AG04449 (cell line): Measurements from ENCODE around the gene ACTL10.

Experiments used
- CTCF ChIA-PET: fragments of 350-600 bp; formaldehyde crosslinking; extraction: SDS; loops from one replicate; lab custom pipeline; 2021; ENCODE audit warnings: antibody characterized with exemption; lab: Yijun Ruan, JAX
- POLR2A ChIA-PET: fragments of 400-600, 350-600 bp; formaldehyde crosslinking; extraction: SDS; loops from one replicate; lab custom pipeline; 2020; ENCODE audit warnings: antibody characterized with exemption, inconsistent platforms; lab: Yijun Ruan, JAX
- DNase-seq: peaks from one replicate; pipeline ENCODE4 v3.0.0-alpha.2; 2010; ENCODE audit warnings: low read depth, low spot score
- H3K4me3 ChIP-seq: 2 replicates; pipeline ENCODE4 v1.5.1; 2011; ENCODE audit warnings: low read depth, mild to moderate bottlenecking, control low read depth, low read length
- TF ChIP-seq, protein P1 (sequence below): IDR thresholded peaks from one replicate; pipeline ENCODE4 v1.5.1; 2011; ENCODE audit warnings: mild to moderate bottlenecking, moderate library complexity, low read length, control low read depth, inconsistent platforms; ENCODE audit not compliant: insufficient read depth; ENCODE audit errors: missing control alignments

Gene ACTL10

DNA sequence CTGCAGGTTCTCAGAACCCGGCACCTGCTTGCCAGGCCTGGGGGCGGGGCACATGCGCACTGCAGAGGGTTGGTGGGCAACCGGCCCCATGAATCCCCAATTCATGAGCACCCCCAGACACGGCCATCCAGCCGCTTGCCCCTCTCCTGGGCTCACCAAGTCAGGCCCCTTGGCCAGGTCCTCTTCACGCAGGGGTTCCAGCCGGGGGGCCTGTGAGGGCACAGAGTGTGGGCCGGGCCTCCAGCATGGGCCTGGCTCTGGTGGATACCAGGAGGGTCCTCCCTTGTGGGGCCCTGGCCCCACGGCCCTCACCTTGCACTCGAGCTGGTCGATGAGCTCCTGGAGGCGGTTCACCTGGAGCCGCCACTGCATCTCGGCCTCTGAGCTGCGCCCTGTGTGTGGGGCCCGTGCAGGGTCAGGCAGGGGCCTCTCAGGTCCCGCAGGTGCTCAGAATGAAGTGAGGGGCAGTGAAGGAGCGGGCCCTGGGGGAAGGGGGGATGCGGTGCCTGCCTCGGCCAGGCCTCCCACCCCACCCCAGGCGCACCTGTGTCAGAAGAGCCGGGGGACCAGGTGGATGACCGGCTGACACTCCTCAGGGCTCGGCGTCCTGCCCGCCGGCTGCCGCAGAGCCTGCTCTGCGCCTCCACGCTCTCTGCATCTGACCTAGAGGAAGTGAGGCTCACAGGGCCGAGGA is 7.3 kb upstream of the ACTL10 start:
- ChIA-PET POLR2A (no interaction called here), CTCF (no interaction called here)
- no peak for DNase-seq
- H3K4me3 ChIP-seq, result no peak overlapping the region
- TF ChIP-seq, protein P1, sequence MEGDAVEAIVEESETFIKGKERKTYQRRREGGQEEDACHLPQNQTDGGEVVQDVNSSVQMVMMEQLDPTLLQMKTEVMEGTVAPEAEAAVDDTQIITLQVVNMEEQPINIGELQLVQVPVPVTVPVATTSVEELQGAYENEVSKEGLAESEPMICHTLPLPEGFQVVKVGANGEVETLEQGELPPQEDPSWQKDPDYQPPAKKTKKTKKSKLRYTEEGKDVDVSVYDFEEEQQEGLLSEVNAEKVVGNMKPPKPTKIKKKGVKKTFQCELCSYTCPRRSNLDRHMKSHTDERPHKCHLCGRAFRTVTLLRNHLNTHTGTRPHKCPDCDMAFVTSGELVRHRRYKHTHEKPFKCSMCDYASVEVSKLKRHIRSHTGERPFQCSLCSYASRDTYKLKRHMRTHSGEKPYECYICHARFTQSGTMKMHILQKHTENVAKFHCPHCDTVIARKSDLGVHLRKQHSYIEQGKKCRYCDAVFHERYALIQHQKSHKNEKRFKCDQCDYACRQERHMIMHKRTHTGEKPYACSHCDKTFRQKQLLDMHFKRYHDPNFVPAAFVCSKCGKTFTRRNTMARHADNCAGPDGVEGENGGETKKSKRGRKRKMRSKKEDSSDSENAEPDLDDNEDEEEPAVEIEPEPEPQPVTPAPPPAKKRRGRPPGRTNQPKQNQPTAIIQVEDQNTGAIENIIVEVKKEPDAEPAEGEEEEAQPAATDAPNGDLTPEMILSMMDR, result no peak

DNA sequence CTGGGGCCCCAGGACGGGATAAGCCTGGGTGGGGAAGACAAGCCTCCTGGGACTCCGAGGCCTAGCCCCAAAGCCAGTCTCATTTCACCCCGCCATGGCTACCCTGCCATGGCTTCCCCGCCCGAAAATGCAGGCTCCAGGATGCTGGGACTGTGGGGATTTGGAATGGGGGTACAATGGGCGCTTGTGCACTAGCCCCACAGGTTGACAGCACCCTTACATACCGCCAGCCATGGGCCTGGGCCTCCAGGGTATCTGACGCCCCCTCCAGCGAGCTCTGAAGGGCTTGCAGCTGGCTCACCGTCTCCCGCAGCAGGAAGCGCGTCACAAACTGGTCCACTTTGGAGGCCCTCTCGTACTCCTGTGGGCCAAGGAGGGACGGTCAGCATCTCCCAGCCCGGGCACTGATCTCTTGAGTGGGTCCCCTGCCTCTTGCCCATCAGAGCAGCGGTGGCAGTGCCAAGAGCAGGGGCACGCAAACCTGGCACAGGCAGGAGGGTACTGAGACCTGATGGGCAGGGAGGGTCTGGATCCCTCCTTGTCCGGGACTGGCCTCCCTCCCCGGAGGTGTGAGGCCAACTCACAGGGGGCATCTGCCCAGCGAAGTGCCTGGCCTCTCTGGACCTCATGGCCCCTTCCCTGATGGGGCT is 6.6 kb upstream of the ACTL10 start:
- ChIA-PET CTCF (interaction anchor here (8.7 kb wide), 1 partner anchor 9 kb away, joined by 99 read pairs; no protein-coding TSS in a partner anchor), POLR2A (no interaction called here)
- TF ChIP-seq, protein P1, result no peak
- H3K4me3 ChIP-seq, result no peak overlapping the region
- no peak for DNase-seq

DNA sequence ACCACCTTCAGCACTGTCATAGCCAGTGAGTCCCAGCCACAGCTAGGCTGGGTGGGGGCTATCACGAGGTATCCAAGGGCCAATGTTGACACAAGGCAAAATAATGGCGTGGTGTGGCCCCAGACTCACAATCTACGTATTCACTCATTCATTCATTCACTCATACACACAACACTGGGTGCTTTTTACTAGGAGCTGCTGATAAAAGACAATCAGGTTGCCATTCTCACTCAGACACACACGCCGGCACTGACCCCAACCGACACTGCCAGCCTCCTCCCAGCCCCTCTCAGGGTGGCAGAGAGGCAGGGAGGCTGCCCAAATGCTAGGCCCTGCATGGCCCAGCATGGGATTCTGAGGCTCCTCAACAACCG is 6.1 kb upstream of the ACTL10 start:
- CTCF ChIA-PET, result interaction anchor here (8.7 kb wide), 1 partner anchor 9 kb away, joined by 99 read pairs; no protein-coding TSS in a partner anchor
- H3K4me3 ChIP-seq, result no peak overlapping the region
- DNase-seq, result no peak
- POLR2A ChIA-PET, result no interaction called here
- TF ChIP-seq, protein P1, result no peak

DNA sequence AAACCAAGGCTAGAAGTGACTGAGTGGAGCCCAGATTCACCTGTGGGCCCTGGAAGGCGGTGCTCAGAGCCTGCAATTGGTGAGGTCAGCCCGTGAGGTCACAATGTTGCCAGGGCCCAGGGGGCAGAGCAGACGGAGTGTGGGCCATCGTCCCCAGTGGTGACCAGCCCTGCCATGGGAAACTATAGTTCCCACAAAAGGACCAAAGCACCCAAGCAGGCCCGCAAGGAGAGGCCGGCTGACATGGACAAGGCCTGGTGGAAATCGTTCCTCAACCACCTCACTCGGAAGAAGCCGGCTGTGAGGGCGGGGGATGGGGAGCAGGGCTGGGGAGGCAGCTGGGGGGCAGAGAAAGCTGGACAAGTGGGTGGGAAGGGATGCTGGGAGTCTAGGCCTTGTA is 4.6 kb upstream of the ACTL10 start, which contains the start of gene C20orf144:
Gene C20orf144 (plus strand): TSS at position 156 of the 400 bp plus-strand sequence. CDS start 19 bp downstream, at position 175.
- H3K4me3 ChIP-seq, result peak within 1 kb of the TSS; percentile 72
- TF ChIP-seq, protein P1, result no peak
- POLR2A ChIA-PET, result interaction anchor here (1.4 to 1.8 kb wide), 2 partner anchors 9 to 13 kb away, joined by 4 to 5 read pairs; no protein-coding TSS in a partner anchor
- CTCF ChIA-PET, result interaction anchor here (1.7 to 8.7 kb wide), 2 partner anchors 11 to 205 kb away, joined by 12 to 99 read pairs; no protein-coding TSS in a partner anchor
- DNase-seq, result no peak

DNA sequence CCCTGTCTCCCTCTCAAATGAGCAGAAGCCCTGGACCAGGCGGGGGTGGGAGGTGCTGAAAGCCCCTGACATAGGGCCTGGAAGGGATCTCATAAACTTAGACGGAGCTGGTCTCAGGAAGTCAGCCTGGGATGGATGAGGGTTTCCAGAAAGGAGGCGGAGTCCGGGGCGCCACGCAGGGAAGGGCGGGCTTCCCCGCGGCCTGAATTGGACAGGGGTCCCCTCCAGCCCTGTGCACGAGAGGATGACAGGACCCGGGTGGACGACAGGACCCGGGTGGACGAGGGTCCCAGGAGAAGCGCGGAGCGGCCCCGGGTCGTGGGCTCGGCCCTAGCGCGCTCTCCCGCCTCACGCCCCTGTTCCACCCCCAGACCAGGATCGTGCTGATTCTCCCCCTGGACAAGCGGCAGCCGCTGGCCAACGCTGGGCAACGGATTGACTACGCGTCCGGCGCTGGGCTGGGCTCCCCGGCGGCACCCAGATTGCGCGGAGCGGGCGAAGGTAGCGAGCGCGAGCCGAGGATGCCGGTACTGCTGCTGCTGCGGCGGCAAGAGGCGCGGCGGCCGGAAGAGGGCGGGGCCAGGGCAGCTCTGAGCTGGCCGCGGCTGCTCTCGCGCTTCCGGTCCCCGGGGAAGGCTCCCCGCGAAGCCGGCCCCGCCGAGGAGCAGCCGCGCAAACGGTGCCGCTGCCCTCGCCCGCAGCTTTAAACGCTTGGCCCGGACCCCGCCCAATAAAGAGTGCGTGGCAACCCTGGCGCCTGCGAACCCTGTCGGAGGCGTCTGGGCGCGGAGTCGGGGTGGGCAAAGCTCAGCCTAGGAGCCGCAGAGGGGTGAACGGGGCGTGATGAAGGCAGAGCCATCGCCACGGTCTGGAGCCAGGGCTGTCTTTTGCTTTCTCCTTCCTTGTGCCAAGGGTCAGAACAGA is 3.3 kb upstream of the ACTL10 start:
- DNase-seq, result no peak
- peak overlapping the region; percentile 72 for H3K4me3 ChIP-seq
- TF ChIP-seq, protein P1, result no peak
- ChIA-PET CTCF (interaction anchor here (1.1 to 8.7 kb wide), 3 partner anchors 12 to 467 kb away, joined by 3 to 99 read pairs (median 12); no protein-coding TSS in a partner anchor), POLR2A (interaction anchor here (0.7 to 1.8 kb wide), 8 partner anchors 8 to 219 kb away, joined by 3 to 10 read pairs (median 4); no protein-coding TSS in a partner anchor)
